Omental fat pad (tissue), 4 donors: ENCODE results near the gene SEMA4G. TPM values are rescaled to one million over a fixed set of nuclear protein-coding genes. Genes with fewer than 3 reads are reported as not detected.

Source experiments
- ATAC-seq: fragments of 150-250 bp; one replicate; pipeline ENCODE4 v1.9.1; 2016; ENCODE audit warnings: mild to moderate bottlenecking, moderate library complexity; ENCODE audit not compliant: low FRiP score
- DNase-seq: peaks from one replicate; pipeline ENCODE4 v3.0.0-alpha.2; 2019; ENCODE audit warnings: low spot score
- CTCF ChIP-seq, 3 donors: fragments of 450-650 bp; IDR thresholded peaks; one replicate each; pipeline ENCODE4 v1.5.1; 2016 to 2017; ENCODE audit warnings: antibody characterized with exemption in 3 of 3, mild to moderate bottlenecking in 3 of 3, moderate library complexity in 2 of 3
- total RNA-seq, 4 donors: library from RNA; depleted of rRNA; stranded (reverse); fragments of >200 nt; gene quantifications; one replicate each; pipeline ENCODE4 v1.1.0, GENCODE V29; 2016

Gene SEMA4G
- total RNA-seq, 4 donors from 2014 or later, result 0.47 to 1.4 (median 1.1) TPM

GRCh38 chr10:101006593-101007098 is 37.3 kb downstream of the SEMA4G start:
- DNase-seq (no peak), ATAC-seq (no peak)
- no peak for TF ChIP-seq CTCF (IDR thresholded peaks at IDR 0.05)

GRCh38 chr10:101007099-101007711 is 37.9 kb downstream of the SEMA4G start:
- DNase-seq, result no peak
- no peak for ATAC-seq
- no peak for TF ChIP-seq CTCF (IDR thresholded peaks at IDR 0.05)

GRCh38 chr10:101007915-101008822 is 38.9 kb downstream of the SEMA4G start:
- ATAC-seq, result no peak
- DNase-seq, result no peak

GRCh38 chr10:101008823-101009423 is 39.6 kb downstream of the SEMA4G start:
- ATAC-seq (no peak), DNase-seq (no peak)
- no peak for TF ChIP-seq CTCF (IDR thresholded peaks at IDR 0.05)

More at GRCh38 chr10:101007915-101008822, 38.9 kb downstream of the SEMA4G start:
- TF ChIP-seq CTCF (IDR thresholded peaks at IDR 0.05), result no peak

- DNase-seq (no peak), ATAC-seq (no peak)
- no peak for TF ChIP-seq CTCF (IDR thresholded peaks at IDR 0.05)
Observed at GRCh38 chr10:101010329-101010728, 41.0 kb downstream of the SEMA4G start.

GRCh38 chr10:101011517-101012423 is 42.5 kb downstream of the SEMA4G start:
- DNase-seq, result no peak
- TF ChIP-seq CTCF (IDR thresholded peaks at IDR 0.05), result no peak

More at GRCh38 chr10:101011517-101012423, 42.5 kb downstream of the SEMA4G start:
- no peak for ATAC-seq
